Spinal cord (tissue), 10 donors: ENCODE results near the gene MLXIPL. TPM values are rescaled to one million over a fixed set of nuclear protein-coding genes. Genes with fewer than 3 reads are reported as not detected.
"Not testable (repeated sequence)": the region's sequence is repeated elsewhere in the genome, so short reads cannot be mapped to it uniquely, and the experiment has no call there.

Source experiments
- DNase-seq, 6 donors: peaks; one replicate each; pipeline versions ENCODE4 v3.0.0 to v3.0.0-alpha.2; 2013 to 2015; ENCODE audit warnings: low spot score in 6 of 6, low read depth in 4 of 6
- H3K27ac ChIP-seq: one replicate; pipeline ENCODE4 v1.5.1; 2013; ENCODE audit warnings: low read depth, low read length, control low read depth
- H3K27me3 ChIP-seq: one replicate; pipeline ENCODE4 v1.6.1; 2013; ENCODE audit warnings: low read length; ENCODE audit not compliant: control insufficient read depth, insufficient read depth
- H3K36me3 ChIP-seq: one replicate; pipeline ENCODE4 v1.6.1; 2013; ENCODE audit warnings: low read length; ENCODE audit not compliant: control insufficient read depth, insufficient read depth
- H3K4me1 ChIP-seq: one replicate; pipeline ENCODE4 v1.6.1; 2013; ENCODE audit warnings: low read length; ENCODE audit not compliant: control insufficient read depth, insufficient read depth
- H3K4me3 ChIP-seq: one replicate; pipeline ENCODE4 v1.5.1; 2013; ENCODE audit warnings: low read depth, low read length, control low read depth
- H3K9me3 ChIP-seq: one replicate; pipeline ENCODE4 v1.6.1; 2013; ENCODE audit warnings: low read length; ENCODE audit not compliant: control insufficient read depth, insufficient read depth
- WGBS: methylation state at CpG from one replicate; pipeline ENCODE4 v1.1.5; 2013; ENCODE audit warnings: missing lambda C conversion rate; ENCODE audit not compliant: insufficient coverage; 5-methylcytosine and 5-hydroxymethylcytosine counted together
- polyA plus RNA-seq, 2 donors: library from polyadenylated mRNA; unstranded; fragments of 120-200 nt; gene quantifications; one replicate each; pipeline ENCODE4 v1.2.1, GENCODE V29; 2013; ENCODE audit not compliant: insufficient read length in 2 of 2
- total RNA-seq, 2 donors: library from RNA; depleted of rRNA in 1 of 2; stranded (reverse); fragments of 120-200 nt in 1 of 2; fragments of >200 nt in 1 of 2; gene quantifications; one replicate each; pipeline versions ENCODE4 v1.2.3 to v1.2.4, GENCODE V29; 2013 to 2014
- donor health status: healthy.

MLXIPL gene
- total and polyA plus RNA-seq, 4 donors: 0.55 to 4.4 (median 2.2) TPM

DNA sequence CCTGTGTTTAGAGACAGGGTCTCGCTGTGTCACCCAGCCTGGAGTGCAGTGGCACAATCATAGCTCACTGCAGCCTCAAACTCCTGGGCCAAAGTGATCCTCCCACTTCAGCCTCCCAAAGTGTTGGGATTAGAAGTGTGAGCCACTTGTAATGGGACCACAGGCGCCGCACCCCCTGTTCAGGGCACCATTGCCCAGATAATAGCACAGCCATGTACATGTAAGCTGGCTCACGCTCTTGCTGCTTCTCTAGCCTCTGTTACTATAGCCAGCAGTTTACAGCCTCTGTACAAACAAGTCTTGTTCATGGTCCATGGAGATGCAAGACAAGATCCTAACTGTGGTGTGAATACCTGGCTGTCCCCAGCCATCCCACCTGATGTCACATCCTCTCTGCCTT lies 4.2 kb upstream of the MLXIPL start:
- Histone ChIP-seq H3K4me1 (peaks cover 12% of the 10 kb centered on the region), H3K36me3 (no peaks in the 10 kb centered on the region), H3K27ac (no peak overlapping the region), H3K9me3 (no peaks in the 10 kb centered on the region), H3K4me3 (no peak overlapping the region), H3K27me3 (peaks cover 40% of the 10 kb centered on the region)
- no peak for DNase-seq
- 84% methylated on average over 4 of the region's 4 CpGs for WGBS

DNA sequence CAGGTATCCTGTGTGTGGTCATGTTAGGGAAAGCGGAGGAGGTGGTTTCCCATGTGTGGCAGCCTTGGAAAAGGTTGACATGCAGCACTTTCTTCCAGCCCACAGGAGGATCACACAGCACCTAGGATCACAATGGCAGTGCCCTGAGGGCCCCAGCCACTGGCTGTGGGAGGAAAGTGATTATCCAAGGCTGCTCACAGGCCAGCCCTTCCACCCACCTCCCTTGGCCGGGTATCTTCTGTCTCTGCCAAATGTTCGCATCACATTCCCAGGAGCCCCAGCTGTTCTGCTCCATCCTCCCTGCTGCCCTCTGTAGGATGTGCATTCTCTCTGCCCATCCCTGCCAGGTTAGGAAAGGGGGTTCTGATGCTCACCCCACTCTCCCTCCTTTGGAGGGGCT lies 2.5 kb upstream of the MLXIPL start:
- Histone ChIP-seq H3K27me3 (peaks cover 49% of the 10 kb centered on the region), H3K4me1 (peaks cover 20% of the 10 kb centered on the region), H3K4me3 (no peak overlapping the region), H3K27ac (no peak overlapping the region), H3K9me3 (no peaks in the 10 kb centered on the region), H3K36me3 (no peaks in the 10 kb centered on the region)
- WGBS: 41% methylated on average over 3 of the region's 3 CpGs
- no peak for DNase-seq

DNA sequence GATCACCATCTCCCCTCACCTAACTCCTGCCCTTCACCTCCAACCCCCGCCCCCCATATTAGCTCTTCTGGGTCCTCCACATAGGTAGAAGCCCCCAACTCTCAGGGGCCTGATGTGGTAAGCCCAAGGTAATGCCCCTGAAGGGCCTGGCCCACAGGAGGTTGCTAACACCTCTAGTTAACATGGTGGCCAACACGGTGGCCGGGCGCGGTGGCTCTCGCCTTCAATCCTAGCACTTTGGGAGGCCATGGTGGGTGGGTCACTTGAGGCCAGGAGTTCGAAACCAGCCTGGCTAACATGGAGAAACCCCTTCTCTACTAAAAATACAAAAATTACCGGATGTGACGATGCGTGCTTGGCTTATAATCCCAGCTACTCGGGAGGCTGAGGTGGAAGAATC lies 954 bp upstream of the MLXIPL start:
- no peaks in the 10 kb centered on the region for H3K9me3 ChIP-seq
- no peaks in the 10 kb centered on the region for H3K36me3 ChIP-seq
- no peak overlapping the region for H3K4me3 ChIP-seq
- no peak overlapping the region for H3K27ac ChIP-seq
- WGBS: 92% methylated on average over 5 of the region's 11 CpGs
- peaks cover 20% of the 10 kb centered on the region for H3K4me1 ChIP-seq
- peaks cover 53% of the 10 kb centered on the region for H3K27me3 ChIP-seq
- DNase-seq: no peak

DNA sequence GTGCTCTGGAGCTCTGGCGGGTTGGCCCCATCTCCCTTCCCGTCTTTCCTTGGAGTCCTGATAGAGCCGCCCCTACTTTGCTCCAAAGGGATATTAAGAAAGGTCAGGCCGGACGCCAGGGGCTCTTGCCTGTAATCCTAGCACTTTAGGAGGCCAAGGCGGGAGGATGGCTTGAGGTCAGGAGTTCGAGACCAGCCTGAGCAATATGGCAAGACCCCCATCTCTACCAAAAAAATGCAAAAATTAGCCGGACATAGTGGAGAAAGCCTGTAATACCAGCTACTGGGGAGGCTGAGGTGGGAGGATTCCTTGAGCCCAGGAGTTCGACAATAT lies 313 bp upstream of the MLXIPL start:
- H3K27ac ChIP-seq: no peak overlapping the region
- 18% methylated on average over 5 of the region's 9 CpGs for WGBS
- no peaks in the 10 kb centered on the region for H3K9me3 ChIP-seq
- DNase-seq: no peak
- peaks cover 20% of the 10 kb centered on the region for H3K4me1 ChIP-seq
- peak overlapping the region; percentile 12 for H3K4me3 ChIP-seq
- H3K27me3 ChIP-seq: peaks cover 53% of the 10 kb centered on the region
- no peaks in the 10 kb centered on the region for H3K36me3 ChIP-seq

DNA sequence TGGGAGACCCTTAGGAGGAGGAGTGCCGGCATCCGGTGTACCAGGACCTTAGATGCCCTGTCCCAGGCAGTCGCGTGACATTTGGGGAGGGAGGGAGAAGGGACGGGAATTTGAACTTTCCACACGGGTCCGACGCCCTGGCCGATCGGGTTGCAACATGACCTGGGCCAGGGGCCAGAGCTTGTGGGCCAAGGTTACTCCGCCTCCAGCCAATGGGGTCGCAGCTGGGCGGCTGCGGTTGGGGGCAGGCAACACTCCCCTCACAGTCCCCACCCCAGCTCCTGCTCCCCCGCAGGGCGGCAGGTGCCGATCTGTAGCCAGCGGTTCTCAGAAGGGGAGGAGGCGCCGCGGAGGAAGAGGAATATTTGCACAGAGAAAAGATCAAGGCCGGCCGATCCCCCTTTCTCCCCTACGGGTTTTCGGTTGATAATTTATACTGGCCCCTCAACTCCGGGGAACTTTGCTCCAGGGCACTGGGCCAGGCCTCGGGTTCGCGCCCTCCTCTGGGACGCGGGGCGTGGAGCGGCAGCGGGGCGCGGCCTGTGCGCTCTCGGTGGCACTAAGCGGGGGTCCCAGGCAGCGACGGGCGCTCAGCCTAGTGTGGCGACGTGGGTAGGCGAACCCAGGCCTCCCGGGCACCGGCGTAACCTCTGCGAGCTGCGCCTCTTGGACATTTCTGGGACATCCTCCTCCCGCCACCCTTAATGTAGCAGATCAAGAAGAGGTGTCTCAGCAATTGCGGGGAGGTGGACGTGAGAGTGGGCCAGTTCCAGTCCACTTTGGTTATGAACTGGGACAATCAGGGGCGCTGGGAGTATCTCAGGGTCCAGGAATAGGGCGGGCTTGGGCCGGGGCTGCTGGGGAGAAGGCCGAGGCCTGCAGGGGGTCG lies 1.2 kb downstream of the MLXIPL start:
- Histone ChIP-seq H3K4me1 (peaks cover 20% of the 10 kb centered on the region), H3K27me3 (peaks cover 51% of the 10 kb centered on the region), H3K4me3 (peak overlapping the region; percentile 12), H3K36me3 (no peaks in the 10 kb centered on the region), H3K9me3 (no peaks in the 10 kb centered on the region), H3K27ac (no peak overlapping the region)
- no peak for DNase-seq
- 3% methylated on average over 53 of the region's 58 CpGs for WGBS

DNA sequence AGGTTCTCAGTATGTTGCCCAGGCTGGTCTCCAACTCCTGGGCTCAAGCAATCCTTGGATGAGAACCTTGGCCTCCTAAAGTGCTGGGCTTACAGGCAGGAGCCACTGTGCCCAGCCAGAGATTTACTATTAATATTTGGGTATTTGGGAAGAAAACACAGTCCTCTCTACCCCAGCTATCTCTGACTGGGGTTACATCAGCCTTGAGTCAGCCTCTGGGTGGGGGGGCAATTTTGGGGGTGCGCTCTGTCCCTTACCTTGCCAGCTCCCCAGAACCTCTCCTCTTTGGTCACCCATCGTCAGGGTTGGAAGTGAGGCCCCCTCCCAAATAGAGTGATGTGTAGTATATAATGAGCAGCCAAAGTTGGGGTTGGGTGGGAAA lies 1.8 kb downstream of the MLXIPL start:
- Histone ChIP-seq H3K4me3 (no peak overlapping the region), H3K27ac (no peak overlapping the region), H3K9me3 (no peaks in the 10 kb centered on the region), H3K4me1 (peaks cover 20% of the 10 kb centered on the region), H3K27me3 (peaks cover 51% of the 10 kb centered on the region), H3K36me3 (no peaks in the 10 kb centered on the region)
- WGBS: no CpG with 5 or more reads among the region's 2 CpGs
- no peak for DNase-seq

DNA sequence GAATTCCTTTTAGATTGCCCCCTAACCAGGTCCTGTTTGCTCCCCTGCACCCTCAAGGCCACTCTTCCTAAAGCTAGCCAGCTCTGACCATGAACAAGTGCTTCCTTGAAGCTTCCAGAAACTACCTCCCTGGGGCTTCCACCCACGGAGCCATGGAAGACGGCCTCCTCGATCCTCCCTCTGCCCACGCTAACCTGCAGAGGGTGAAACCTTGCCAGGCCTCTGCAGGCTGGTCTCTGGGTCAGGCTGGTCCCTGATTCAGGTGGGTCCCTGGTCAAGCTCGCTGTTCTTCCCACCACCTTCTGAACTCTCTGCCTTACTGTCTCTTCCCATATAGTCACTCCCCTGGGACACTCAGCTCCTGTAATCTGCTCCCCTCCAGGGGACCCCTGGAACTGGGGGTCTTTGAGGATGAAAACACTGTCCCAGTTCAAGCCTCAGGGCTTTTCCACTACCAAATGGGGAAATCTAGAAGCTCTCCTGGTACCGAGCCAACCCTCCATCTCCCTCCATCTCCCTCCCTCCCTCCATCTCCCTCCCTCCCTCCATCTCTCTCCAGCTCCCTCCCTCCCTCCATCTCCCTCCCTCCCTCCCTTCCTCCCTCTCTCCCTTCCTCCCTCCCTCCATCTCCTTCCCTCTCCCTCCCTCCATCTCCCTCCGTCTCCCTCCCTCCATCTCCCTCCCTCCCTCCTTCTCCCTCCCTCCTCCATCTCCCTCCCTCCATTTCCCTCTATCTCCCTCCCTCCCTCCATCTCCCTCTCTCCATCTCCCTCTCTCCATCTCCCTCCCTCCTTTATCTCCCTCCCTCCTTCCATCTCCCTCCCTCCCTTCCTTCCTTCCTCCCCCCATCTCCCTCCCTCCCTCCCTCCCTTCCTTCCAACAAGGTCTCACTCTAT lies 2.9 kb downstream of the MLXIPL start:
- no peak overlapping the region for H3K4me3 ChIP-seq
- 67% methylated on average over 7 of the region's 7 CpGs for WGBS
- no peaks in the 10 kb centered on the region for H3K36me3 ChIP-seq
- peaks cover 44% of the 10 kb centered on the region for H3K27me3 ChIP-seq
- no peaks in the 10 kb centered on the region for H3K9me3 ChIP-seq
- no peak for DNase-seq
- no peak overlapping the region for H3K27ac ChIP-seq
- H3K4me1 ChIP-seq: peaks cover 20% of the 10 kb centered on the region

DNA sequence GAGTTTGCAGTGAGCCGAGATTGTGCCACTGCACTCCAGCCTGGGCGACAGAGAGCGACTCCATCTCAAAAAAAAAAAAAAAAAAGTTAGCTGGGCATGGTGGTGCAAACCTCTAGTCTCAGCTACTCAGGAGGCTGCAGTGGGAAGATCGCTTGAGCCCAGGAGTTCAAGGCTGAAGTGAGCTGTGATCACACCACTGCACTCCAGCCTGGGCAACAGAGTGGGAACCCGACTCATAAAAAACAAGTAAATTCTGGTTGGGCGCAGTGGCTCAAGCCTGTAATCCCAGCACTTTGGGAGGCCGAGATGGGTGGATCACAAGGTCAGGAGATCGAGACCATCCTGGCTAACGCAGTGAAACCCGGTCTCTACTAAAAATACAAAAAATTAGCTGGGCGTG lies 4.9 kb downstream of the MLXIPL start:
- peaks cover 17% of the 10 kb centered on the region for H3K4me1 ChIP-seq
- H3K27me3 ChIP-seq: peaks cover 25% of the 10 kb centered on the region
- not testable (repeated sequence) for H3K9me3 ChIP-seq, H3K4me3 ChIP-seq, H3K27ac ChIP-seq, DNase-seq, H3K36me3 ChIP-seq
- WGBS: 95% methylated on average over 4 of the region's 11 CpGs

DNA sequence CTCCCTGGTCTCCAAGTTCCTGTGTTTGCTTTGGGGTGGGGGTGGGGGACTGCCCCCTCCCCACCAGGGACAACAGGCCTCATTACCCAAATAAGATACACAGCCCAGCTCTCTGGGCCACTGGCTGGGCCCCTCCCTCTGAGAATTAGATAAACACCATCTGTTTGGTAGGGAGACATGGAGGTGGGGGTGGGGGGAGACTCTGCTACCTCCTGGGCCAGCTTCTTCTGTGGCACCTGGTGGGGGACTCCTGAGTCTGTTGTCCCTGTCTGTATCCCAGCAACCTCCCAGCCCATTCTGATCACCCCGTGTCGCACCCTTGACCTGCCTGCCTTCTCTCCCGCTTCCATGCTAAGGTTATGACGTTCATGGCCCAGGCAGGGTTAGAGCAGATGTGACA lies 5.8 kb downstream of the MLXIPL start:
- Histone ChIP-seq H3K9me3 (no peaks in the 10 kb centered on the region), H3K27me3 (peaks cover 20% of the 10 kb centered on the region), H3K4me1 (peaks cover 8% of the 10 kb centered on the region), H3K36me3 (no peaks in the 10 kb centered on the region), H3K27ac (no peak overlapping the region), H3K4me3 (no peak overlapping the region)
- WGBS: 62% methylated on average over 2 of the region's 4 CpGs
- DNase-seq: no peak
